Activated naive CD8-positive, alpha-beta T cell treated with anti-CD3 and anti-CD28 coated beads for 36 hours (primary cell): Measurements from ENCODE around the gene CEBPG. TPM values are rescaled to one million over a fixed set of nuclear protein-coding genes. Genes with fewer than 3 reads are reported as not detected.

Source experiments
- DNase-seq: peaks from one replicate; pipeline ENCODE4 v3.0.0; 2021
- H3K27ac Mint-ChIP-seq: one replicate; pipeline ENCODE4 v1.8.0; 2022; ENCODE audit warnings: mild to moderate bottlenecking, moderate library complexity, mixed read lengths
- H3K27me3 Mint-ChIP-seq: one replicate; pipeline ENCODE4 v1.8.0; 2022; ENCODE audit warnings: mild to moderate bottlenecking, mixed read lengths
- H3K36me3 Mint-ChIP-seq: one replicate; pipeline ENCODE4 v1.8.0; 2021; ENCODE audit warnings: mild to moderate bottlenecking, mixed read lengths
- H3K4me1 Mint-ChIP-seq: one replicate; pipeline ENCODE4 v1.8.0; 2021; ENCODE audit warnings: mixed read lengths
- H3K4me3 Mint-ChIP-seq: one replicate; pipeline ENCODE4 v1.8.0; 2022; ENCODE audit warnings: mild to moderate bottlenecking, moderate library complexity, mixed read lengths
- H3K9me3 Mint-ChIP-seq: one replicate; pipeline ENCODE4 v1.8.0; 2022; ENCODE audit warnings: mixed read lengths
- total RNA-seq, 2 experiments: library from RNA; stranded (reverse); gene quantifications; one replicate each; pipeline ENCODE4 v1.2.3, GENCODE V29; 2021

The CEBPG gene
- total RNA-seq, 2 experiments from 2014 or later = 30.1 to 30.9 TPM

DNA sequence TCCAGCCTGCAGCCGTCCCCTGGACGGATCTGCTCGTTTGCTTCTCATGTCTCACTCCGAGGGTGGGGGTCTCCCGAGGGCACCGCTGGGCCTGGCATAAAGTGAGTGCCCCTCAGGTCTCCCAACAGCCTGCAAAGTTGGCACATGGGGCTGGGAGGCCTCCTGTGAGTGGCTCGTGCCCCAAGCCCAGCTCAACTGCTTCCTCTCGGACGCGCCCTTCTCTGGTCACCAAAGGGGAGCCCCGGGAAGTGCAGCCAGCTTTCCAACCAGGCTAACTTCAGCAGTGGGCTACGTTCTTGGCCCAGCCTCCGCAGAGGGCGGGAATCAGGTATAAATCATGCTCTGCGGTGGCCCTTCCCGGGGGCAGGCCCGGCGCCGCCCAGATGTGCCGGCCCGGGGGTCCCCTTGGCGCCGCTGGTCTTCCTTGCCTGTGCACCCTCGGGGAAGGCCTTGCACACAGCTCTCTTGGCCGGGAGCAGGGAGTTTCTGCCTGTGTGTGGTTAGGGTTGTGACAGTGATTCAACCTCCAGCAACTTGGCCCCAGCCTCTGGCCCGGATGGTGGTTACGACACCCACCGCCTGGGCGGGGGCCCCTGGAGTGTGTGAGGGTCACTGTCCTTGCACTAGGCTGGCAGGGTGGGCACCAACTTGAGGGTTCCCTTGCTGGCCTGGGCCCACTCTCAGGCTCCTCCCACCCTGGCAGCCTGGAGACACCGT is 20.7 kb downstream of the CEBPG start:
- no peak overlapping the region for H3K4me3 Mint-ChIP-seq
- no peaks in the 10 kb centered on the region for H3K36me3 Mint-ChIP-seq
- no peak for DNase-seq
- H3K9me3 Mint-ChIP-seq = no peaks in the 10 kb centered on the region
- no peaks in the 10 kb centered on the region for H3K27me3 Mint-ChIP-seq
- H3K4me1 Mint-ChIP-seq = no peaks in the 10 kb centered on the region
- no peak overlapping the region for H3K27ac Mint-ChIP-seq

DNA sequence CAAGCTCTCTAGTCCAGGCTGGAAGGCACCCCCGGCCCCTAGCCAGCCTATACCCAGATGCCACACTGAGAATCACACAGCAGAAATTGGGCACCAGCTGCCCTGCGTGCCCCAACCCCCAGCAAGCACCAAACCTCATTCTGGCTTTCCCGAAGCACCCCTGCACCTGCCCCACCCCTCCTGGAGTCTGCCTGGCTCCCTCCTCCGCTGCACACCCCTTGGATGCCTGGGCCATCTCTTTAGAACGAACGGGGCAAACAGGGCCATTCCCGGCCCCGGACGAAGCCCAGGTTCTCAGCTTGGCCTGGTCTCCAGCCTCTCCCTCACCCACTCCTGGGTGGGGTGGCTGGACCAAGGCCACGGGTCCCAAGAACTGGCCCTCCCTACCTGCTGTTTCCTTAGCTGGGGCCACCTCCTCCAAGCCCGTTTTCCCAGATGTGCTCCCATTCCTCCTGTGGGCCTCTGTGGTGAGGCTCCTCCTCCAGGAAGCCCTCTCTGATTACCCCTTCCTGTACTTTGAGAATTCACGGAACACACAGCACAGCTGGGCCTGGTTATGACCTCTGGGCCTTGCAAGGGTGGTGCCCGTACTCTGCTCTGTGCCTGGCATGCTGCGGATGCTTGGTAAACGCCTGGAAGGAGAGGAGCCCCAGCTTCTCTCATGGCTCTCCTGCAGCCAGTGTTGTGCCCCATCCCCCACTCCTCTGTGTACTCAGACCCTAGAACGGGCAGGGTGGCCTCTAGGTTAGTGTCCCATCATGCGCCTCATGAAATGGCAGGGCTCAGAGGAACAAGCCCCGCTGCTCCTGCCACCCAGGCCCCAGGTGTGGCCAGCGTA is 21.4 kb downstream of the CEBPG start:
- no peaks in the 10 kb centered on the region for H3K4me1 Mint-ChIP-seq
- no peaks in the 10 kb centered on the region for H3K36me3 Mint-ChIP-seq
- no peaks in the 10 kb centered on the region for H3K27me3 Mint-ChIP-seq
- H3K9me3 Mint-ChIP-seq = no peaks in the 10 kb centered on the region
- no peak overlapping the region for H3K4me3 Mint-ChIP-seq
- no peak overlapping the region for H3K27ac Mint-ChIP-seq
- no peak for DNase-seq

DNA sequence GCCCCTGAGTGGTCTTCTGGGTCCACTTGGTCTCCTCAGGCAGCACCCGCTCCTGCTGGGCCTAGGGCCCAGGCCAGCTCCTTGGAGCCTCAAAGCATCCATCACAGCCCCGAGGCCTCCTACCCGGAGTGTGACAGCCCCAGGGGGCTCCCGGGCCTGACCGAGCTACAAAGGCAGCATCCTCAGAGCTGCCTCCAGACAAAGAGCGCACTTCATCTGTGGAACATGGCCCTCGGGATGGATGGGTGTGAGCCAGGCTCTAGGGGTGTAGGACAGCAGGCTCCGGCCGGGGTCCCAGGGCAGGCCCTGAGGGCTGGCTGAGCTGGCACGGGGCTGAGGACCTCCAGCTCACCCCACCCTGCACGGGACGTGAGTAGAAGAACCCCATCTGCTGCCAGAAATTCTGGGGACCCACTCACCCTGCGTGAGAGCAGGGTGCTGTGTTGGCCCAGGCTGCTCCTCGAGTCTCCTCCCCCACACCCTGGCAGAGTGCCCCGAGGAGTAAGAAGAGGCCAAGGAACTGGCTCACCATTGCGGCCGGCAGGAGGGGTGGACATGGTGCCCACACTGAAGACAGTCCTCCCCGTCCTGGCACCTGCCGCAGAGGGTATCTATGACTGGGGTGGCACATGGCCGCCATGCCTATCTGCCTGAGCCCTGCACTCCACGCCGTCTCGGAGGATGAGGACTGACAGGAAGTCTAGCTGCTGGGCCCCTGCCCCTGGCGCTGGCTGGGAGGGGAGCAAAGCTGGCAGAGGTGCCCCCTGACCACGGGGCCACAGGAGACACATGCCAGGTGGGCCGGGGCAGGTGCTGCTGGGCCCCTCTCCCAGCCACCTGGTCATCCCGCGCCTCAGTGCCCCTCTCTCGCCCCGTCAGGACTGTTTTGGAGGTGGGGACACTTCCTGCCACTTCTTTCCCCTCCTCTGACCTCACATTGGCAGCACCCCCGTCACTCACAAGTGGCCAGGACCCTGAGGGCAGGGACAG is 22.3 kb downstream of the CEBPG start:
- Mint-ChIP-seq H3K4me3 (no peak overlapping the region), H3K9me3 (no peaks in the 10 kb centered on the region), H3K27me3 (no peaks in the 10 kb centered on the region), H3K27ac (no peak overlapping the region), H3K4me1 (no peaks in the 10 kb centered on the region), H3K36me3 (no peaks in the 10 kb centered on the region)
- DNase-seq = no peak

DNA sequence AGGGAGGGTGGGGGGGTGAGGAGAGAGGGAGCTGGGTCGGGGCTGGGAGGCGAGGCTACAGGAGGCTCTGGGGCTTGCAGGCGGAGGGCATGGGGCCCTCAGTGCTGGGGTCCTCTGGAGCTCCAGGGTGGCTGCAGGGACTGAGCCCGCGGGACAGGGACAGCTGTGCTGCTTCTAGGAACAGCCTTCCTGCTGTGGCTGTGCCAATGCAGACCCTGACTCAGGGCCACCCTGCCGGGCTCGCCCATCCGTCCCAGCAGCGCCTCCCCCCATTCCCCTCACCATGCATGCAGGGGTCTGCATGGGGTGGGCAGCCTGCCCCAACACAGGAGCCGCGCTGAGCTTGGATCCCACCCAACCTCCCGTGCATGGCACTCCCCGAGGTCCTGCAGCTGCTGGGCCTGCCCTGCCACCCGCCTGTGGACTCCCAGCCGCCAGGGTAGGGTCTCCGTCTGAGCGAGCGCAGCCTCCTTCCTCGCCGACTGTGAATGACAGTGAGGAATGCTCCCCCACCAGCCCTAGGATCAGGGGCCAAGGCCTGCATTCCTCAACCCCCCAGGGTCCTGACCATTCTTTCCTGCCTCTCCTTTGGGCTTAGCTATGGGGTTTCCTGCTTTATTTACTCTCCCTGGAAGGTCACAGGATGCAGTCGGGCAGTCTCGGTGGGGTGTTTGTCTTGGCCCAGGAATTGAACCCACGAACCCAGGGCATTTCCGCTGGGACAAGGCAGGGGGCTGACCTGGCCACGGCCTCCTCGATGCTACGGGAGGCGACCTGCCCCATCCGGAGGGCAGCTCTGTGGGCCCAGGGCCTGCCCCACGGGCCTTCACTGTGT is 23.4 kb downstream of the CEBPG start:
- Mint-ChIP-seq H3K36me3 (no peaks in the 10 kb centered on the region), H3K27me3 (no peaks in the 10 kb centered on the region), H3K9me3 (no peaks in the 10 kb centered on the region), H3K27ac (no peak overlapping the region), H3K4me3 (no peak overlapping the region), H3K4me1 (no peaks in the 10 kb centered on the region)
- no peak for DNase-seq

DNA sequence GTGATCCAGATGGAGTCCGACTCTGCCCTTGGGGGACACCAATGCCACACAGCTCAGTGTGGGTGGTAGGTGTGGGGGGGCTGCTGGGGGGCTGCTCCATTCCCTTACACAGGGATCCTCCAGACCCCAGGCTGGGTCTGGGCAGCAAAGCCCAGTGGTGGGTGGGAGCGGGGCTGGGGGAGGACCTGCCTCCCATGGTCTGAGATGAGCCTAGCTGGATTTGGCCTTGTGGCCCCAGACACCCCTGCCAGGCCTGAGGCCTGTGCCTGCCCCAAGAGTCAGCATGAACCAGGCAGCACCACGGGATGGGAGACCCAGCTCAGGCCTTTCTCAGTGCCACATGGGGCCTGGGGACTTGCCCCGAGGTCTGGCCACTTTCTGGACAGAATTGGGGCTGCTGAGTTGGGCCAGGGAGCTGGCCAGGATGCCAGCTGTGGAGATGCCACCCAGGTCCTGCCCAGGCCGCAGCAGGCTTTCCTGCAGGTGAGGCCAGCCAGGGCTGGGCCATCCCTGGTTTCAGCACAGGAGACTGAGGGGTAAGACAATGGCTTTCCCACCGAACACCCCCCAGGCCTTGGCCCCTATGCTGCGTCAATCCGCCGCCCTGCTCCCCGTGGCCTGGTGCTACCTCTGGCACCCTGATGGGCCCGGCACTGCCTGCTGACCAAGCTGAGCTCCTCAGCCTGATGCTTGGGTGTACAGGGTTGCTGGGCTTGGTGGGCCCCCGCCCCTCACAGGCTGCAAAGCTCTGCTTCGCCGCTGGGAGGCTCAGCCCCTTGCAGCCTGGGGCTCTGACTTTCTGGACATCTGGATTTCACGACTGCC is 24.2 kb downstream of the CEBPG start:
- Mint-ChIP-seq H3K4me3 (no peak overlapping the region), H3K27me3 (no peaks in the 10 kb centered on the region), H3K9me3 (no peaks in the 10 kb centered on the region), H3K36me3 (no peaks in the 10 kb centered on the region), H3K27ac (no peak overlapping the region), H3K4me1 (no peaks in the 10 kb centered on the region)
- DNase-seq = no peak

DNA sequence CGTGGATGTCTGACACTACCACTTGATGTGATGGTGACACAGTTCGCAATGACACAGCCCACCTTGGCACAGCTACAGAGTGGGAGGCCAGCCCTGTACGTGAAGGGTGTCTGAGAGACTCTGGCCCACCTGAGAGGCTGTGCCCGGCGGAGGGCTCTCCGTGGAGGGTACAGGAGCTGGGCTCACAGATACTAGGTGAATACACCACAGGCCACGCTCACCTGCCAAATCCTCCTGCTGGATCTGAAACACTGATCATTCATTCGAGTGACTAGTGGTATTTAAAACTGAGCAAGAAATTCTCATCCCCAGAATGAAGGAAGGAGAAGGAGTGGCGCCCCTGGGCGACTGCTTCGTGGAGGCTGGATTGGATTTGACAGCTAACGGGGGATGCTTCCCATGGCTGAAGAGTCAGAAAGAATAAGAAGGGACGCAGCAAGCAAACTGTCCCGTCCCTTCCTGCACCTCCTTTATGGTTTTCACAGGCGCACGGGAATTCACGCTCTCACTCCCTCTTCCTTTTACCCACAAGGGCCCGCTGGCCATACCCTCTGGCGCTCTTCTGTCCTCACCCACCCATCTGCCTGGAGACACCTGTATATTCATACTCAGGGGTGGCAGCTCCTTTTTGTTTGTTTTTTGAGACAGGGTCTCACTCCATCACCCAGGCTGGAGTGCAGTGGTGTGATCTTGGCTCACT is 25.0 kb downstream of the CEBPG start:
- no peaks in the 10 kb centered on the region for H3K4me1 Mint-ChIP-seq
- H3K36me3 Mint-ChIP-seq = no peaks in the 10 kb centered on the region
- H3K27me3 Mint-ChIP-seq = no peaks in the 10 kb centered on the region
- no peaks in the 10 kb centered on the region for H3K9me3 Mint-ChIP-seq
- no peak overlapping the region for H3K4me3 Mint-ChIP-seq
- no peak overlapping the region for H3K27ac Mint-ChIP-seq
- DNase-seq = no peak

DNA sequence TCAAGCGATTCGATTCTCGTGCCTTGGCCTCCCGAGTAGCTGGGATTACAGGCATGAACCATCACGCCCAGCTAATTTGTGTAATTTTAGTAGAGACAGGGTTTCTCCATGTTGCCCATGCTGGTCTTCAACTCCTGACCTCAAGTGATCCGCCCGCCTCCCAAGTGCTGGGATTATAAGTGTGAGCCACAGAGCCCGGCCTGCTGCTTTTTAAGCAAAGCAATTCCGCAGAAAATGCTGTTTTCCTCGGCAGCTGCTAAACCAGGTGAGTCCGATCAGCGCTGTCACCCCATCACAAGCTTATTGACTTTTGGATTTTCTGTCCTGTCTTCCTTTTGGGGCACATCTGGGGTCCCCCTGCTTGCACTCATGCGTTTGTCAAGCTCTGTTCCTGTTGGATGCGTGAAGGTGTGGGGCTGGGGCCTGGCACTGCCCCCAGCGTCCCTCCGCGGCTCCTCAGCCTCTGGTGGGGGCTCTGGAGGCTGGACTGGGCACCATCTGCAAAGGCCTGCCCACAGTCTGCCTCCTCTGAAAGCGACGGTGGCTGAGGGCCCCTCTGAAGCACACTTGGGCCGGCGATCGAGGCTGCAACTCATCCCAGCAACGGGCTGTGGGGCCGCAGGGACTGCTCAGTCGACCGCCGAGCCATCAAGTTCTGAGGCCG is 25.7 kb downstream of the CEBPG start:
- DNase-seq = no peak

DNA sequence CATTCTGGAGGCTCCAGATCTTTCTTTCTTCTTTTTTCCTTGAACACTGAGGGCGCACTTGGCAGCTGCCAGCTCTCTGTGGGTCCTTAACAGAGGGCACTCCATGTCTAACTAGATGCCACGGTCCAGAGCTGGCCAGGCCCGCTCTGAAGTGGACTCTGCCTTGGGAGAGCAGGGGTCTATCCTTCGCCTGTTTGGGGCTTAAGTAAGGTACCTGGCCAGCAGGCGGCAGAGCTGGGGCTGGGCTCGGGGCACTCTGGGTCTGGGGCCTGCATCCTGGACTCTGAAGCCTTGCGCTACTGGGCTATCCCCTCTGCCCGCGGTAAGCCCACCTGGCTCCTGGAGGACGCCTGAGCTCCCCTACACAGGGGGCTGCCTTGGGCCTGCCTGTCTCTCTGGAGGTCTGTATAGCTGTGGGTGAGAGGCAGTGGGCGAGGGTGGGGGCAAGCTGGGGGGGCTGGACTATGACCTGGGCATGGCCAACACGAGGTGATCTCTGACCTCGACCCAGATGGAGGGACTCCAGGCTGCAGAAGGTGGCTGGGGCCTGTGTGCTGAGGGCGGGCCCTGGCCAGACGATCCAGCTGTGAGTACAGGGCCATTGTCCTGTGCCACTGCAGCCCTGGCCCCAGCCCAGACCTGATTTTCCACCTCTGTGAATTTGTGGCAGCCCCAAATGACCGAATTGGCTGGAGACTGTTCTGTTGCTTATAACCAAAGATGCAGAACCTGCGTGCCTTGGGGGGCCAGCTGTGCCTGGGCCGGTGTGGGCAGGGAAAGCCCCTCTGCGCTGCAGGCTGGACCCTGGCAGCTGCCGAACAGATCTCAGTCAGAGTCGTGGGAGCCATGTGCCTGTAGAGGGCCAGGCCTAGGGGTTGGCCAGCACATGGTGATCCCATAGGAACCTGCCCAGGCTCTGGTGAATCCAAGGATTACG is 26.5 kb downstream of the CEBPG start:
- Mint-ChIP-seq H3K4me3 (no peak overlapping the region), H3K4me1 (no peaks in the 10 kb centered on the region), H3K9me3 (no peaks in the 10 kb centered on the region), H3K27ac (no peak overlapping the region), H3K36me3 (no peaks in the 10 kb centered on the region), H3K27me3 (no peaks in the 10 kb centered on the region)
- no peak for DNase-seq

More for the DNA sequence above, 25.7 kb downstream of the CEBPG start:
- H3K4me1 Mint-ChIP-seq = no peaks in the 10 kb centered on the region
- H3K36me3 Mint-ChIP-seq = no peaks in the 10 kb centered on the region
- H3K4me3 Mint-ChIP-seq = no peak overlapping the region
- no peaks in the 10 kb centered on the region for H3K27me3 Mint-ChIP-seq
- H3K27ac Mint-ChIP-seq = no peak overlapping the region
- H3K9me3 Mint-ChIP-seq = no peaks in the 10 kb centered on the region

DNA sequence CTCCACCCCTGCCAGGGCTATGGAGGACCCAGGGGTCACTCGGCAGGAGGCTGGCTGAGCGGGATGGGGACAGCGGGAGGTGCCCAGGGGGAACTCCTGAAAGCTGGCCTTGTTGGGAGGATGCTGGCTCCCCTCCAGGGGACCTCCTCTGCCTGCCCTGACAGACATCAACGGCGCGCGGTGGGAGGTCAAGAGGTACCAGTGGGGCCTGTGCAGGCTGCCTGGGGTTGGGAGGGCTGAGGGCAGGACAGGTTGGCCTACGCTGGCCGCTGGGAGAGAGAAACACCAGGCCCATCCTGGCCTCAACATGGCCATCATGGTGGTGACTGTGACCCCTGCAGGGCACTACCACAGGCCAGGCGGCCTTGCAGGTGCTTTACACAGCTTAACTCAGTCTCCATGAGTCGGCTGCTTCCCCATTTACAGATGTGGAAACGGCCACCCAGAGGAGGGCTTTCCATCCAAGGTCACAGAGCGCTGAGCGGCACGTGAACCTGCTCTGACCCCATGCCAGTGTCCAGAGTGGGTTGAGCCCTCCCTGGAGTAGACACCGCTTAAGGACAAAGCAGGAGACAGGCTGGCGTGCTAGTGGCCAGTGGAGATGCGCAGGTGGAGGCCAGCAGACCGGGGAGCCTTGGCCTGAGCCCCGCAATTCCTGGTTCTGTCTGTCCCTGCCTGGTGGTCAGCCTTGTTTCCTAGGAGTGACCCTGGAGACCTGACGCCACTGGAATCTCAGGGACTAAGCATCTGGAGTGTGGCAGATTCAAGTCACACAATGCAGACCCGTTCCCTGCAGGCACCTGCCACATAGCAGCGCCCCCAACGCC is 27.6 kb downstream of the CEBPG start:
- no peak for DNase-seq
- Mint-ChIP-seq H3K9me3 (no peaks in the 10 kb centered on the region), H3K36me3 (no peaks in the 10 kb centered on the region), H3K4me1 (no peaks in the 10 kb centered on the region), H3K4me3 (no peak overlapping the region), H3K27me3 (no peaks in the 10 kb centered on the region), H3K27ac (no peak overlapping the region)

DNA sequence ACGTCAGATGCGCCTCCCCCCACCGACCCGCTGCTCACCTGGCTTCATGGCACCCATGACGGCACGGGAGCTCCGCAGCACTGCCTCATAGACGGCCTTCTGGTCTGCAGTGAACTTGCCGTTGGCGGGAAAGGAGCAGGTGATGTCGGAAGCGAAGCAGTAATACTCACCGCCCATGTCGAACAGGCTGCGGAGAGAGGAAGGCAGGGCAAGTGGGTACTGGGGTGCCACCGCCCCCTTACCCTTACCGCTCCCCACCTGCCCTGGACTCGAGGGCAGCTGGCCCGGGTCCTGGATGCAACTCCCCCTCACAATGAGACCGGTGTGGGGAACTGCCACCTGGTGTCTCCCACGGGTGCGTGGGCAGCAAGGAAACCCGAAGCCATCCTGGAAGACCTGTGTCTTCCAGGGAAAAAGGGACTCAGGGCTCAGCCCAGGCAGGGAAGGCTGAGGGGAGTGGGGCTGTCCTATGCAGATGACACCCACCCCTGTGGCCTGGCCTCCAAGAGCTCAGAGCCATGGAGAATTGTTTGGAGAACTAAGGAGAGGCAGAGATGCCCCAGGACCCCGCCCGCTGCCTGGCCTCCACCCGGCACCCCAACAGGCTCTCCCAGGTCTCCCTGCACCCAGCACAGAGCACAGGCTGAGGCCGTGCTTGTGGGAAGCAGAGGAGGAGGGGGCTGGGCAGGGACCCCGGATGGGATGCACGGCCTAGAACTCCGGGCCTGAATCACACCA is 28.3 kb downstream of the CEBPG start:
- H3K27me3 Mint-ChIP-seq = no peaks in the 10 kb centered on the region
- H3K4me1 Mint-ChIP-seq = no peaks in the 10 kb centered on the region
- H3K4me3 Mint-ChIP-seq = no peak overlapping the region
- no peaks in the 10 kb centered on the region for H3K9me3 Mint-ChIP-seq
- no peaks in the 10 kb centered on the region for H3K36me3 Mint-ChIP-seq
- no peak overlapping the region for H3K27ac Mint-ChIP-seq
- no peak for DNase-seq
